ENCODE data around the gene DNHD1. TPM values are rescaled to one million over a fixed set of nuclear protein-coding genes. Genes with fewer than 3 reads are reported as not detected.

DNHD1 gene
- polyA plus RNA-seq, 3 donors = 0.24 to 21.0 (median 0.59) TPM

GRCh38 chr11:6481924-6482275, 15.2 kb upstream of the DNHD1 start:
- Histone ChIP-seq H3K4me1 (ENCODE audit: control insufficient read depth in 1 of 2, insufficient read depth in 2 of 2, low read length in 2 of 2) (peaks cover 22 to 25% of the 10 kb centered on the region in 2 donors), H3K4me3 (replicated peaks in 1 of 3; ENCODE audit: low read depth in 2 of 3, low read length in 3 of 3) (peak overlapping the region; percentile 46 to 78 (median 64)), H3K9me3 (replicated peaks in 1 of 2; ENCODE audit: control insufficient read depth in 1 of 2, insufficient read depth in 1 of 2, low read length in 2 of 2) (no peaks in the 10 kb centered on the region), H4K20me1 (ENCODE audit: insufficient read depth, low read length) (no peaks in the 10 kb centered on the region), H3K36me3 (replicated peaks in 1 of 2; ENCODE audit: control insufficient read depth in 1 of 2, insufficient read depth in 2 of 2, low read length in 2 of 2) (peaks cover 58 to 67% of the 10 kb centered on the region in 2 donors), H3K27ac (ENCODE audit: low read depth in 1 of 2, low read length in 2 of 2) (peak overlapping the region; percentile 97 to 98), H3K4me2 (replicated peaks; ENCODE audit: extremely low read depth, low read length, poor library complexity, severe bottlenecking) (peak overlapping the region; percentile 75), H3K27me3 (ENCODE audit: control insufficient read depth in 2 of 2, insufficient read depth in 2 of 2, low read length in 2 of 2) (no peaks in the 10 kb centered on the region), H3K9ac (ENCODE audit: insufficient read depth, low read length, poor library complexity, severe bottlenecking) (peak overlapping the region; percentile 69), H3K79me2 (ENCODE audit: insufficient read depth, low read length) (peaks cover 32% of the 10 kb centered on the region), H2AFZ (ENCODE audit: insufficient read depth, low read depth, low read length, poor library complexity, severe bottlenecking) (peak overlapping the region; percentile 76)
- Mint-ChIP-seq H3K9me3 (peaks cover 0 to 2% (median 0%) of the 10 kb centered on the region in 7 donors), H3K27me3 (ENCODE audit: low read depth in 3 of 3) (peaks cover 0 to 2% (median 0%) of the 10 kb centered on the region in 3 donors), H3K4me1 (peaks cover 31% of the 10 kb centered on the region), H3K36me3 (peaks cover 35 to 40% of the 10 kb centered on the region in 2 donors), H3K4me3 (peak overlapping the region; percentile 82 to 91), H3K27ac (peak overlapping the region; percentile 96 to 99 (median 98))
- TF ChIP-seq, protein P1, sequence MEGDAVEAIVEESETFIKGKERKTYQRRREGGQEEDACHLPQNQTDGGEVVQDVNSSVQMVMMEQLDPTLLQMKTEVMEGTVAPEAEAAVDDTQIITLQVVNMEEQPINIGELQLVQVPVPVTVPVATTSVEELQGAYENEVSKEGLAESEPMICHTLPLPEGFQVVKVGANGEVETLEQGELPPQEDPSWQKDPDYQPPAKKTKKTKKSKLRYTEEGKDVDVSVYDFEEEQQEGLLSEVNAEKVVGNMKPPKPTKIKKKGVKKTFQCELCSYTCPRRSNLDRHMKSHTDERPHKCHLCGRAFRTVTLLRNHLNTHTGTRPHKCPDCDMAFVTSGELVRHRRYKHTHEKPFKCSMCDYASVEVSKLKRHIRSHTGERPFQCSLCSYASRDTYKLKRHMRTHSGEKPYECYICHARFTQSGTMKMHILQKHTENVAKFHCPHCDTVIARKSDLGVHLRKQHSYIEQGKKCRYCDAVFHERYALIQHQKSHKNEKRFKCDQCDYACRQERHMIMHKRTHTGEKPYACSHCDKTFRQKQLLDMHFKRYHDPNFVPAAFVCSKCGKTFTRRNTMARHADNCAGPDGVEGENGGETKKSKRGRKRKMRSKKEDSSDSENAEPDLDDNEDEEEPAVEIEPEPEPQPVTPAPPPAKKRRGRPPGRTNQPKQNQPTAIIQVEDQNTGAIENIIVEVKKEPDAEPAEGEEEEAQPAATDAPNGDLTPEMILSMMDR (IDR thresholded peaks at IDR 0.05) = no peak
- WGBS (ENCODE audit: insufficient coverage) = 18% methylated on average over 9 of the region's 13 CpGs
- intact Hi-C loops (cut with micrococcal nuclease) = loop anchor here (2.0 to 10.0 kb wide), 6 partner anchors 91 to 245 kb away; partner anchors contain the start of genes CNGA4 (in 1 of the 2), ILK (in 1 of the 2), MRPL17 (in 1 of the 2) and RRP8 (in 1 of the 2)
- DNase-seq = no peak

DNA sequence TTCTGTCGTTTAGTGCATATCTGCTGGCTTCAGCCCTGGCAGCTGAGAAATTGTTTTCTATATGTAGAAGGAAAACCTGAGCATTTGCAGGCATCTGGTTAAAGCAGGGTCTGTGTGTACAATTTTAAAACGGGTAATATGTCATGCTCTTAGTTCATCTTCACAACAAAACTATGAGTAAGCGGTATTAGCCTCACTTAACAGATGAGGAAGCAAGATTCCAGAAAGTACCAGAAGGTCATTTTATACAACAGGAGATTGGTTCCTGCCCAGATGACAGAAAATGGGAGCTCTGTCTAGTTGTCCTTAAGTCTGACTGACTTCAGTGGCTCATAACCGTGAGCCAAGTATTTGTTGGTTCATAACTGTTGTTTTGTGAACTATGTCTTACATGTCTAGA, 14.6 kb upstream of the DNHD1 start:
- peak overlapping the region in 2 of 3 experiments; percentile 64 to 78 for H3K4me3 ChIP-seq (replicated peaks in 1 of 3; ENCODE audit: low read depth in 2 of 3, low read length in 3 of 3)
- H4K20me1 ChIP-seq (ENCODE audit: insufficient read depth, low read length) = no peaks in the 10 kb centered on the region
- H3K4me1 ChIP-seq (ENCODE audit: control insufficient read depth in 1 of 2, insufficient read depth in 2 of 2, low read length in 2 of 2) = peaks cover 22 to 25% of the 10 kb centered on the region in 2 donors
- peaks cover 0 to 2% (median 0%) of the 10 kb centered on the region in 7 donors for H3K9me3 Mint-ChIP-seq
- H3K27ac Mint-ChIP-seq = peak overlapping the region; percentile 96 to 99 (median 98)
- no peaks in the 10 kb centered on the region for H3K27me3 ChIP-seq (ENCODE audit: control insufficient read depth in 2 of 2, insufficient read depth in 2 of 2, low read length in 2 of 2)
- intact Hi-C loops (cut with micrococcal nuclease) = loop anchor here (5.0 to 10.0 kb wide), 4 partner anchors 95 to 245 kb away; partner anchors contain the start of genes CNGA4 (in 1 of the 2), ILK (in 1 of the 2), RRP8 (in 1 of the 2) and TAF10 (in 1 of the 2)
- peaks cover 31% of the 10 kb centered on the region for H3K4me1 Mint-ChIP-seq
- peak overlapping the region; percentile 97 to 98 for H3K27ac ChIP-seq (ENCODE audit: low read depth in 1 of 2, low read length in 2 of 2)
- H3K4me3 Mint-ChIP-seq = peak overlapping the region; percentile 27 to 82
- H3K79me2 ChIP-seq (ENCODE audit: insufficient read depth, low read length) = peaks cover 32% of the 10 kb centered on the region
- peak overlapping the region; percentile 75 for H3K4me2 ChIP-seq (replicated peaks; ENCODE audit: extremely low read depth, low read length, poor library complexity, severe bottlenecking)
- WGBS (ENCODE audit: insufficient coverage) = 100% methylated on average over 2 of the region's 4 CpGs
- H3K36me3 ChIP-seq (replicated peaks in 1 of 2; ENCODE audit: control insufficient read depth in 1 of 2, insufficient read depth in 2 of 2, low read length in 2 of 2) = peaks cover 55 to 67% of the 10 kb centered on the region in 2 donors
- TF ChIP-seq, protein P1 (IDR thresholded peaks at IDR 0.05) = no peak
- peak; percentile 19 to 70 (median 29) for DNase-seq
- H2AFZ ChIP-seq (ENCODE audit: insufficient read depth, low read depth, low read length, poor library complexity, severe bottlenecking) = no peak overlapping the region
- H3K27me3 Mint-ChIP-seq (ENCODE audit: low read depth in 3 of 3) = peaks cover 0 to 2% (median 0%) of the 10 kb centered on the region in 3 donors
- peaks cover 32 to 34% of the 10 kb centered on the region in 2 donors for H3K36me3 Mint-ChIP-seq
- H3K9me3 ChIP-seq (replicated peaks in 1 of 2; ENCODE audit: control insufficient read depth in 1 of 2, insufficient read depth in 1 of 2, low read length in 2 of 2) = no peaks in the 10 kb centered on the region
- H3K9ac ChIP-seq (ENCODE audit: insufficient read depth, low read length, poor library complexity, severe bottlenecking) = peak overlapping the region; percentile 69
